A549 (cell line): ENCODE results near the gene SIAE.

Experiments used
- EP300 ChIP-seq, 2 experiments: fragments of >200 bp; sonication (Bioruptor Twin); formaldehyde crosslinking; IDR thresholded peaks; 2 replicates in 1 of 2; 3 replicates in 1 of 2; pipeline ENCODE4 v1.6.1; 2016 to 2017
- HDAC2 ChIP-seq: fragments of 200-600 bp; sonication (generic); IDR thresholded peaks from 2 replicates; pipeline ENCODE4 v1.6.1; 2016
- PBX3 ChIP-seq: IDR thresholded peaks from 2 replicates; pipeline ENCODE4 v1.6.1; 2012
- POLR2A ChIP-seq: IDR thresholded peaks from 2 replicates; pipeline ENCODE4 v1.6.1; 2012; ENCODE audit warnings: mild to moderate bottlenecking, low read length
- RAD21 ChIP-seq, 2 experiments: fragments of >200 bp in 1 of 2; sonication (Bioruptor Twin) in 1 of 2; formaldehyde crosslinking in 1 of 2; IDR thresholded peaks in 1 of 2; conservative IDR thresholded peaks in 1 of 2; 2 replicates in 1 of 2; 3 replicates in 1 of 2; pipeline ENCODE4 v1.6.1; 2012 to 2018; ENCODE audit warnings: inconsistent platforms in 1 of 2
- RFX5 ChIP-seq: fragments of 450-650 bp; IDR thresholded peaks from 2 replicates; pipeline ENCODE4 v1.7.1; 2014; ENCODE audit warnings: antibody characterized with exemption, mild to moderate bottlenecking, moderate library complexity
- SREBF2 ChIP-seq: fragments of 450-650 bp; IDR thresholded peaks from 2 replicates; pipeline ENCODE4 v1.6.1; 2014; ENCODE audit warnings: mild to moderate bottlenecking, moderate library complexity
- TP53 ChIP-seq: fragments of 250-450 bp; sonication (Bioruptor Pico); IDR thresholded peaks from 2 replicates; pipeline ENCODE4 v1.5.0; 2021; ENCODE audit warnings: mild to moderate bottlenecking, moderate library complexity
- USF2 ChIP-seq: fragments of 450-650 bp; IDR thresholded peaks from 2 replicates; pipeline ENCODE4 v1.6.1; 2014; ENCODE audit warnings: antibody characterized with exemption
- TF ChIP-seq, protein P1 (sequence below): IDR thresholded peaks from 2 replicates; pipeline ENCODE4 v1.6.1; 2012
- TF ChIP-seq, protein P2 (sequence below): fragments of >200 bp; sonication (Bioruptor Twin); formaldehyde crosslinking; IDR thresholded peaks from 3 replicates; pipeline ENCODE4 v1.5.1; 2016

DNA sequence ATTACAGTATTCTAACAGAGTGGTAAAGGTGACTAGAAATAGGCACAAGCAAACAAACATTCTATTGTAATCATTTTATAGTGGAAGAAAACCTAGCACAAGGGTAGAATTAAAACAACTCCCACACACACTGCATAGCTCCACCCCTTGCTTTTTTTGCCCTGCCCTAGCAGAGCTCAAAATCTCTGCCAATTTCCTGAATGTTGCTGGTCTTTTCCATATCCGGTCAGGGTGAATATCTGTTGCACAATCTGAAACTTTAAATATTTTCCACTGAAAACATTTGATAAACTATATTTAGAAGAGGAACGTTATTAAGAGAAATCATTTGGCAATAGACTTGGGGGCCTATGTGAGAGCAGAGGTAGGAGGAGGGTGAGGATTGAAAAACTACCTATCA, 2.8 kb upstream of the SIAE start:
- TF ChIP-seq PBX3 (no peak), HDAC2 (no peak), TP53 (no peak), POLR2A (no peak), EP300 (IDR thresholded peaks at IDR 0.05) (no peak), RAD21 (conservative IDR thresholded peaks at IDR 0.05 in 1 of 2, IDR thresholded peaks at IDR 0.05 in 1 of 2) (no peak), RFX5 (no peak), USF2 (no peak), SREBF2 (no peak)
- TF ChIP-seq, protein P1, sequence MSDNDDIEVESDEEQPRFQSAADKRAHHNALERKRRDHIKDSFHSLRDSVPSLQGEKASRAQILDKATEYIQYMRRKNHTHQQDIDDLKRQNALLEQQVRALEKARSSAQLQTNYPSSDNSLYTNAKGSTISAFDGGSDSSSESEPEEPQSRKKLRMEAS, result no peak
- TF ChIP-seq, protein P2, sequence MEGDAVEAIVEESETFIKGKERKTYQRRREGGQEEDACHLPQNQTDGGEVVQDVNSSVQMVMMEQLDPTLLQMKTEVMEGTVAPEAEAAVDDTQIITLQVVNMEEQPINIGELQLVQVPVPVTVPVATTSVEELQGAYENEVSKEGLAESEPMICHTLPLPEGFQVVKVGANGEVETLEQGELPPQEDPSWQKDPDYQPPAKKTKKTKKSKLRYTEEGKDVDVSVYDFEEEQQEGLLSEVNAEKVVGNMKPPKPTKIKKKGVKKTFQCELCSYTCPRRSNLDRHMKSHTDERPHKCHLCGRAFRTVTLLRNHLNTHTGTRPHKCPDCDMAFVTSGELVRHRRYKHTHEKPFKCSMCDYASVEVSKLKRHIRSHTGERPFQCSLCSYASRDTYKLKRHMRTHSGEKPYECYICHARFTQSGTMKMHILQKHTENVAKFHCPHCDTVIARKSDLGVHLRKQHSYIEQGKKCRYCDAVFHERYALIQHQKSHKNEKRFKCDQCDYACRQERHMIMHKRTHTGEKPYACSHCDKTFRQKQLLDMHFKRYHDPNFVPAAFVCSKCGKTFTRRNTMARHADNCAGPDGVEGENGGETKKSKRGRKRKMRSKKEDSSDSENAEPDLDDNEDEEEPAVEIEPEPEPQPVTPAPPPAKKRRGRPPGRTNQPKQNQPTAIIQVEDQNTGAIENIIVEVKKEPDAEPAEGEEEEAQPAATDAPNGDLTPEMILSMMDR, result no peak
